GM19238 (cell line): ENCODE data around the gene BOC.
"Not testable (repeated sequence)": the region's sequence is repeated elsewhere in the genome, so short reads cannot be mapped to it uniquely, and the experiment has no call there.

Source experiments
- DNase-seq: peaks from one replicate; pipeline ENCODE4 v3.0.0; 2011; ENCODE audit warnings: low spot score; ENCODE audit not compliant: insufficient read length

The BOC gene

GRCh38 chr3:113211330-113212149 is at the start of gene BOC:
Gene BOC, plus strand, starts transcription at chr3:113211557. Its CDS starts 38,246 bp downstream, at chr3:113249803.
- DNase-seq = no peak

GRCh38 chr3:113161661-113162060 is 49.7 kb upstream of the BOC start:
- no peak for DNase-seq

GRCh38 chr3:113163152-113163551 is 48.2 kb upstream of the BOC start:
- DNase-seq = no peak

GRCh38 chr3:113165841-113166240 is 45.5 kb upstream of the BOC start:
- DNase-seq = no peak

GRCh38 chr3:113166357-113166718 is 45.0 kb upstream of the BOC start:
- DNase-seq = no peak

GRCh38 chr3:113166719-113167492 is 44.5 kb upstream of the BOC start:
- DNase-seq = no peak

GRCh38 chr3:113167825-113168801 is 43.2 kb upstream of the BOC start:
- no peak for DNase-seq

GRCh38 chr3:113169891-113170452 is 41.4 kb upstream of the BOC start:
- DNase-seq = no peak

- DNase-seq = no peak
Measured at GRCh38 chr3:113170771-113171170, 40.6 kb upstream of the BOC start.

GRCh38 chr3:113171675-113172300 is 39.6 kb upstream of the BOC start:
- not testable (repeated sequence) for DNase-seq

GRCh38 chr3:113173102-113173501 is 38.3 kb upstream of the BOC start:
- no peak for DNase-seq

GRCh38 chr3:113174304-113174703 is 37.1 kb upstream of the BOC start:
- DNase-seq = no peak

- no peak for DNase-seq
Measured at GRCh38 chr3:113174801-113175485, 36.4 kb upstream of the BOC start.

GRCh38 chr3:113177526-113177925 is 33.8 kb upstream of the BOC start:
- DNase-seq = no peak

- no peak for DNase-seq
Measured at GRCh38 chr3:113179235-113179824, 32.0 kb upstream of the BOC start.

GRCh38 chr3:113183748-113184661 is 27.4 kb upstream of the BOC start:
- DNase-seq = no peak

GRCh38 chr3:113185194-113185835 is 26.0 kb upstream of the BOC start:
- no peak for DNase-seq

GRCh38 chr3:113186566-113186965 is 24.8 kb upstream of the BOC start:
- DNase-seq = no peak
